IPS-NIHi7 (cell line): ENCODE data around the gene TRPC4.

Experiments
- DNase-seq: peaks from one replicate; pipeline ENCODE4 v3.0.0; 2012; ENCODE audit warnings: mixed read lengths; ENCODE audit errors: extremely low spot score

Gene TRPC4

GRCh38 chr13:37657134-37657533 is 212.4 kb downstream of the TRPC4 start:
- no peak for DNase-seq

- peak; percentile 10 for DNase-seq
Measured at GRCh38 chr13:37656247-37656940, 213.2 kb downstream of the TRPC4 start.

- no peak for DNase-seq
Measured at GRCh38 chr13:37652596-37652995, 217.0 kb downstream of the TRPC4 start.

GRCh38 chr13:37651891-37652290 is 217.7 kb downstream of the TRPC4 start:
- no peak for DNase-seq

GRCh38 chr13:37648609-37649008 is 221.0 kb downstream of the TRPC4 start:
- no peak for DNase-seq

GRCh38 chr13:37647031-37647650 is 222.4 kb downstream of the TRPC4 start:
- DNase-seq: peak; percentile 17

GRCh38 chr13:37646531-37646930 is 223.0 kb downstream of the TRPC4 start:
- DNase-seq: no peak

- peak; percentile 11 for DNase-seq
Measured at GRCh38 chr13:37645181-37645740, 224.3 kb downstream of the TRPC4 start.

GRCh38 chr13:37641391-37641790 is 228.2 kb downstream of the TRPC4 start:
- no peak for DNase-seq

GRCh38 chr13:37640499-37640898 is 229.1 kb downstream of the TRPC4 start:
- DNase-seq: peak; percentile 14

GRCh38 chr13:37636701-37637100 is 232.9 kb downstream of the TRPC4 start:
- DNase-seq: no peak

- no peak for DNase-seq
Measured at GRCh38 chr13:37632294-37632693, 237.3 kb downstream of the TRPC4 start.

- no peak for DNase-seq
Measured at GRCh38 chr13:37627428-37627827, 242.1 kb downstream of the TRPC4 start.

- DNase-seq: no peak
Measured at GRCh38 chr13:37621811-37622361, 247.7 kb downstream of the TRPC4 start.

- DNase-seq: no peak
Measured at GRCh38 chr13:37618554-37618953, 251.0 kb downstream of the TRPC4 start.

GRCh38 chr13:37617173-37617572 is 252.4 kb downstream of the TRPC4 start:
- DNase-seq: peak; percentile 13

- no peak for DNase-seq
Measured at GRCh38 chr13:37616131-37616530, 253.4 kb downstream of the TRPC4 start.

- no peak for DNase-seq
Measured at GRCh38 chr13:37615276-37615675, 254.3 kb downstream of the TRPC4 start.

GRCh38 chr13:37613638-37614037 is 255.9 kb downstream of the TRPC4 start:
- no peak for DNase-seq

- no peak for DNase-seq
Measured at GRCh38 chr13:37613236-37613635, 256.3 kb downstream of the TRPC4 start.

- no peak for DNase-seq
Measured at GRCh38 chr13:37608750-37609339, 260.7 kb downstream of the TRPC4 start.

- no peak for DNase-seq
Measured at GRCh38 chr13:37602733-37603381, 266.7 kb downstream of the TRPC4 start.
